Mammary epithelial cell (primary cell): ENCODE measurements around the gene HDGF.

Source experiments
- CTCF ChIP-seq, 2 donors: IDR thresholded peaks in 1 of 2; conservative IDR thresholded peaks in 1 of 2; 2 replicates each; pipeline ENCODE4 v1.5.1; 2011 to 2012; ENCODE audit warnings: inconsistent platforms in 2 of 2, low read length in 2 of 2, mild to moderate bottlenecking in 2 of 2, control low read depth in 1 of 2, low read depth in 1 of 2; ENCODE audit not compliant: insufficient read depth in 1 of 2; ENCODE audit errors: extremely low read depth in 1 of 2
- EZH2 ChIP-seq: IDR thresholded peaks from 2 replicates; pipeline ENCODE4 v1.6.1; 2012; ENCODE audit warnings: low read length, inconsistent platforms, borderline replicate concordance

GRCh38 chr1:156703336-156703735, 48.1 kb downstream of the HDGF start:
- TF ChIP-seq CTCF (conservative IDR thresholded peaks at IDR 0.05 in 1 of 2, IDR thresholded peaks at IDR 0.05 in 1 of 2; ENCODE audit: extremely low read depth in 1 of 2, insufficient read depth in 1 of 2, low read depth in 1 of 2, low read length in 2 of 2), result no peak
- no peak for TF ChIP-seq EZH2
